ENCODE measurements around the gene TRIP12.
"Not testable (repeated sequence)": the region's sequence is repeated elsewhere in the genome, so short reads cannot be mapped to it uniquely, and the experiment has no call there.

TRIP12 gene

DNA sequence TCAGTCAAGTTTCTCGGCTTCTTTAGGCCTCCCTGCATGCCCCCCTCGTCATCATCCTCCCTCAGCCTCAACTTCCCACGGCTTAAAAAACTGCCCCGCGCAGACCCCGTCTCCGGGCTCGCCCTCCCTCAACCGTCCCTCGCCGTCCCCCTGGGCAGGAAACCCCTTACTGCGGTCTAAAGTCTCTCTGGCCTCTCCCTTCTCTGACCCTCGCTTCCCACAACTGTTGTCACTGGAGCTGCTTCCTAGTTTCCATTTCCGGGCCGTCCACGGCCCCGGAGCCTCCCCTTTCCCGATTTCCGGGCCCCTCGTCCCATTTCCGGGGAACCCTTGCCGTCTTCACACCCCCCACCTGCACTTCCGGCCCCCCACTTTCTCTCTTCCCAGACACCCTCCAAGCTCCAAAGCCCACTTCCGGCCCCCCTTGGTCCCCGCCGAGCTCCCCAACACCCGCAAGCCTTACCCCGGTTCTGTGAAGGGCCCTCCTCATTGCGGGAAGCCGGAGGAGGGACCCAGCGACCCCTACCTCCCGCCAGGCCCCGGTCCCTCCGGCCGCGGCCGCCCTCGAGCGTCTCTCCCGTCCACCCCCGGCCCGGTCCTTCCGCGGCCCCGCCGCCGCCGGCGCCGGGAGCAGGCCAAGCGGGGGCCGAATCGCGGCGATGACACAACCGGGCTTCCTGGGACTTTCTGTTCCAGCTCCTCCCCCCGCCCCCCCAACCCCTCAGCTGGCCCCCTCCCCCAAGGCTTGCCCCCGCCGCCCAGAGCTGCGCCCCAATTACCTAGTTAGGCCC is 513 bp downstream of the TRIP12 start:
- FAIRE-seq (peak; percentile 75), DNase-seq (ENCODE audit: extremely low spot score, insufficient read length, low read depth) (peak; percentile 26)

DNA sequence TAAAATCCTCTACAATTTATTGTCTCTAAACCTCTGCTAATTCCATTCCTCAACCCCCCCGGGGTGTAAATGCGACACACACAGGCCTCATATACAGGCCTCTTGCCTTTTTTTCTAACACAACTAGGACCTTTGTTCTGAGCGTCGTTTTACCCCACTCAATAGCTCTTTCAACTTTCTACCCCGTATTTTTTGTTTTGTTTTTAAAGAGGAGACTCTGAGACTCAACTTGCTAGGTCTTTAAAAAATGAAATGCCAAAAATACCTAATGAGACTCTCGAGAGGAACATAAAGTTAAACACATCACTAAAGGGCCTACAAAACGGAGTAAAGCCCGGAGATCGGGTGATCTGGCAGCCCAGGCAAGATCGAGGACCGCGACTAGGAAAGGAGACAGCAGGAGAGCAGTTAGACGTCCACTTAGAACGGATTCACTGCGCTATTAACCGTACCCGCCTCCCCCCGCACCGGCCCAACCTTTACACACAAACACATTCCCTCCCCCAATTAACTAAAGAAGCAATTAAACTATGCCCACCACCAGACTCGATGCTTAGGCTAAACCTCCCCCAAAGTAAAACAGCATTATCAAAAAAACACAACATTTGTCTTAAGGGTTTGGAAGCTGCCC is 1.7 kb downstream of the TRIP12 start:
- no peak for DNase-seq (ENCODE audit: extremely low spot score, insufficient read length, low read depth)
- peak; percentile 68 for FAIRE-seq

DNA sequence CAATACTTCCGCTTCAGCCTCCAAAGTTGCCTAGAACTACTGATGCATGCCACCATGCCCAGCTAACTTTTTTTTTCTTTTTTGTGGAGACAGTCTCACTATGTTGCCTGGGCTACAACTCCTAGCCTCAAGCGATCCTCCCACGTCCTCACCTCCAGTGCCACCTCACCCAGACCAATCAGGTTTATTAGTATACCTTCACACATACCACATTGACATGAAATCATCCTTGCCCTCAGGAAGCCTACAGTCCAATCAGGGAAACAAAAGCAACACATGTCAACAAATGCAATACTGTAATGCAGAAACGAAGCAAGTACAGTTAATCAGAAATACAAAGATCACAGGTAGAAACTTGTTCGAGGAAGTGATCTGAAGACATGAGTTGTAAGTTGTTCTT is 4.0 kb downstream of the TRIP12 start:
- DNase-seq (ENCODE audit: extremely low spot score, insufficient read length, low read depth) = no peak
- peak; percentile 67 for FAIRE-seq

DNA sequence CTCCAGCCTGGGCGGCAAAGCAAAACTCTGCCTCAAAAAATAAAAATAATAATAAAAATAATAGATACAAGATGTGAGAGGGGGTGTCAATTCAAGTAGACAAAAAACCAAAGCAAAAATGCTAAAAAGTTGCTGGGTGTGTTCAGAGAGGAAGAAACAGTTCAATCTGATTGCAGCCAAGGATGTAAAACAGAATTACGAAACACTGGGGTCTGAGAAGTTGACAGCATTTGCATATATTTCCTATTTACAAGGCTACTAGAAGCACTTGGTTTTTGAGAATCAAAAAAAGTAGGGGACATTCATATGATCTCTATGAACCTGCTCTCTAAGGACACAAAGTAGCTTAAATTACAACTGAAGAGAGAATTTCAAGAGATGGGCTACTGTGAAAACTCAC is 7.6 kb downstream of the TRIP12 start:
- no peak for FAIRE-seq
- no peak for DNase-seq (ENCODE audit: extremely low spot score, insufficient read length, low read depth)

DNA sequence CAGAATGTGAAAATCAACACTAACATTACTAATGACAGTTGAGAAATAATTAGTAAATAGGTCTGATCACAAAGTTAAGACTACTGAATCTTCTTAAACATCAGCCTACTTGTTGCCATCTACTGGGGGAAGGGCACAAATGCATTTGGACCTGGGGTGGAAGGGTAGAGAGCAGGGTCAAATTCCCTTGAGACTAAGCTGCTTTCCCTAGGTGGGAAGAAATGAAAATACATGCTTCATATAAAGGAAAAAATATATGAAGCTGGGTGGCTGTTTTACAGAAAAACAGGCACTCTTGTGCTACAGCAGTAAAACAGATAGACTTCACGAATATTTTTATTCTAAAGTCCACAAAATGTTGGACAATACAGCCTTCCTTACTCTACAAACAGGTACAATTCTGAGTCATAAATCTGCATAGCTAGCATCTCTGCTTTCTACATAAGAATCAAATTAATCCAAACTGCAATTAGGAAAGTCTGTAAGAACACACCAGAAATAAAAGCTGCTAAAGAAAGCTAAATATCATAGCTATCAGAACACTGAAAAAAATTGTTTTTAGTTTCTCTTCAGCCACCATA is 10.9 kb downstream of the TRIP12 start:
- DNase-seq (ENCODE audit: extremely low spot score, insufficient read length, low read depth) = no peak
- peak; percentile 84 for FAIRE-seq

DNA sequence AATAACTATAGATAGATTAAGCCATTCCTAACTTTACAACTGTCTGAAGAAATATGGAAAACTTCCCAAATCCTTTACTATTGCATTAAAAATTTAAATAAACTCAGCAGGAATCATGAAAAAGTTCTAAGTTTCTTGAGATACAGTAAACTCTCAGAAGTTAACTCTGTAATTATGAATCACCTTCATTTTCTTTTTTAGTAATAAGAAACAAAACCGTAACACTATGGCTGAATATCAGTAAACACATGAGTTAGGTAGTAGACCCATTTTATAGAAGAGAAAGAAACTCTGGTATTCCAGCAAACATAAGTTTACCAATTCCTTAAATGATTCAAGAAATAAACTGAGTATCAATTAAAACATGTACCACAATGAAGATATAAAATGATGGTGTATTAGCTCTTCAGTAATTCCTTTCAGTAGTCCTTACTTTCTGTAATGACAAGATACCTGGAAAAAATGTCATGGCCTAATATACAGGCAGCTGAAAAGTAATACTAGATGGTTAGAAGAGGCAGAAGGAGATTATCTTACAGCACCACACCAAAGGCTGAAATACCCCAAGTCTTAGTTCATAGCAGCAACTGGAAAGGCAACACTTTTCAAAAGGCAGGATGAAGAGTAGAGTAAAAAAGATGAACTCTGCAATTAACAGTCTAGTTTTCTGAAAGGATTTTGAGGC is 11.5 kb downstream of the TRIP12 start:
- no peak for FAIRE-seq
- no peak for DNase-seq (ENCODE audit: extremely low spot score, insufficient read length, low read depth)

DNA sequence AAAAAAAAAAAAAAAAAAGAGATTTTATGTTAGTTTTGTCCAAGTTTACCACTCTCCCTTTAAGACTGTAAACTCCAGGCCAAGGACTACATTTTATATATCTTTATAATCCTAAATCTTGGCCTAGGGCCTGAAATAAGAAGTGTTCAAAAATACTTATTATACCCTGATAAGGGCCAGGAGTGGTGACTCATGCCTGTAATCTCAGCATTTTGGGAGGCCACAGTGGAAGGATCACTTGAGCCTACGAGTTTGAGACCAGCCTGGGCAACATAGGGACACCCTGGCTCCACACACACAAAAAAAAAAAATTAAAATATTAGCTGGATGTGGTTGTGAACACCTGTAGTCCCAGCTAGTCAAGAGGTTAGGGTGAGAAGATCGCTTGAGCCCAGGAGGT is 12.7 kb downstream of the TRIP12 start:
- no peak for FAIRE-seq
- no peak for DNase-seq (ENCODE audit: extremely low spot score, insufficient read length, low read depth)

DNA sequence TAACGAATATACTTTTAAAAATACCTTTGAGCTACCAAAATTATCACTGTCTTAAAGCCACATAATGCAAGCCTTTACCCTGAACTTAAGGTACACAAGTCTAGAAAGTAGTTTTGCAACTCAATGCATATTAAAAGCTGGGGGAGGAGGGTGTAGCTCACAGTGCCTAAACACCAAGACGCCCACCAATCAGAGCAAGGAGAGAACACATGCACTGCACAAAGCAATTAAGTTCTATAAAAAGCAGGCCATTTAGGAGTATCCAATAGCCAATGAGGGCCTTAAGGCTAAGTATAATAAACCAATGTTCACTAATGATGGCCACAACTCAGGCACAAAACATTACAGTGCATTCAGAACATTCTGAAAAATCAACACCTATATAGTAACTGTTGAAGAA is 16.2 kb downstream of the TRIP12 start:
- DNase-seq (ENCODE audit: extremely low spot score, insufficient read length, low read depth) (no peak), FAIRE-seq (no peak)

DNA sequence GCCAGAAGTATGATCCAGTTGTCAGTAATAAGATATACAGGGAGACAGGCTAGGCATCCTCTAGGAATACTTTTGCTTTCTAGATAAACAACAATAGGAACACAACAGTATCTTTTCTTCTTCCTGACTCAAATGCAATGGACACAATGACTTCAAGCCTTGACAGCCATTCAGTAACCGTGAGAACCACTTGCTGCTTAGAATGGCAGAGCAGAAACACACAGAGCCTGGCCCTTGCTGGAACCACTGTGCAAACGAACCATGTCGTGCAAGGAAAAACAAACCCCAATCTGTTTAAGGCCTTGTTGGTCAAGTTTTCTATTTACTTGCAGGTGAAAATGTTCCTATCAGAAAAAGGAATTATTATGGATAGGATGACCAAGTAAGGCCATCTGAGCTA is 18.8 kb downstream of the TRIP12 start:
- DNase-seq (ENCODE audit: extremely low spot score, insufficient read length, low read depth) (no peak), FAIRE-seq (no peak)

DNA sequence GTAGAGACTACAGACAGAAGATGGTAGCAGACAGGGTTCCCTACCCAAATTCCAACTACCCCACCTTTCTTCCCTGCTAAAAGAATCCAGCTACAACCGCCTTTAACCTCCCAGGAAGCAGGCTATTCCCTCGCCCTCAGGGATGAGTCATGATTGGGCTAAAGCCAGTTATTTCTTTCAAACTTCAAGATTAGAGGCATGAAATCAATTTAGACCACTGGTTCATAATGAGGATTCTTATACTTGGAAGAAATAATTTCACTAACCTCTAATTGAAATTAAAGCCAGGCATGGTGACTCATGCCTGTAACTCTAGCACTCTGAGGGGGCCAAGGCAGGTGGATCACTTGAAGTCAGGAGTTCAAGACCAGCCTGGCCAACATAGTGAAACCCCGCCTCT is 20.0 kb downstream of the TRIP12 start:
- FAIRE-seq = no peak

DNA sequence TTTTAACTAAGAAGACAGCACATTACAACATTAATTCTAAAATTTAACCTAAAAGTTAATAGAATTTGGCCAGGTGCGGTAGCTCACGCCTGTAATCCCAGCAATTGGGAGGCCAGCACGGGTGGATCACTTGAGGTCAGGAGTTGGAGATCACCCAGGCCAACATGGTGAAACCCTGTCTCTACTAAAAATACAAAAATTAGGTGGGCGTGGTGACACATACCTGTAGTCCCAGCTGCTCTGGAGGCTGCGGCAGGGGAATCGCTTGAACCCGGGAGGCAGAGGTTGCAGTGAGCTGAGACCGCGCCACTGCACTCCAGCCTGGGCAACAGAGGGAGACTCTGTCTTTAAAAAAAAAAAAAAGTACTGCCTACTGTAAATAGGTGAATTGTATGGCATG is 21.3 kb downstream of the TRIP12 start:
- not testable (repeated sequence) for FAIRE-seq

More for the DNA sequence above, 20.0 kb downstream of the TRIP12 start:
- no peak for DNase-seq (ENCODE audit: extremely low spot score, insufficient read length, low read depth)

DNA sequence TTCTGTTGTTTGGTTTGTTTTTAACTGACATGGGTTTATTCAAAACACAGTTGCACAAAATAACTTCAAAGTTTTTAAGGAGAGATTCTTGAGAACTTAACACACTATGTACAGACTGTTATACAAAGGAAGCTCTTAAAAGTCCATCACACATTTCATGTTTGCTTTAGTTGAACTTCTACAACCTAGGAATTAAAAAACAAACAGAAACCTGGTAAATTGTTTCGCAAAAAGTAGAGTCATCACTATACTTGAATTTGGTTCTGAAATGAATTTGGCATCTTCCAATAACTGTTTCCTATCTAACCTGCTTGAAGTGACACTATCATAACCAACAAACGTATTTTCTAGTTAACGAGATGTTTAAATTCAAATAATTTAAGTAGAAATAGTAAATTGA is 21.8 kb downstream of the TRIP12 start:
- FAIRE-seq (no peak), DNase-seq (ENCODE audit: extremely low spot score, insufficient read length, low read depth) (no peak)

More for the DNA sequence above, 21.3 kb downstream of the TRIP12 start:
- DNase-seq (ENCODE audit: extremely low spot score, insufficient read length, low read depth) = not testable (repeated sequence)

DNA sequence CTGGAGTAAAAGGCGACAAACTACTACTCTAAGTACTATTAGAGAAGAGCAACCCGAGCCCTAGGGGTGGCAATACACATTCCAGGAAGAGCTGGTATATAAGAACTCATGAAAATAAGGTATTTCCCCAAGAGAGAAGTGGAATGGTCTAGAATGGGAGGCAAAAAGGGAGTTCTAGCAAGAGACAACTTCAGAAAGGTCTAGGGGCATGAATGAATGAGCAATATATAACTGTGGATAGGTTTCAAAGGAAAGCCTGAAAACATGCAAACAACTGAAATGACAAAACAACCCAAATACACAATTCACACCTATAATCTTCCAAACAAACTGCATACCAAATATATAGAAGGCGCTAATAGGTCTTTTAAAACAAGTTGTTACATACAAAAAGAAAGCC is 22.2 kb downstream of the TRIP12 start:
- DNase-seq (ENCODE audit: extremely low spot score, insufficient read length, low read depth) (no peak), FAIRE-seq (no peak)

DNA sequence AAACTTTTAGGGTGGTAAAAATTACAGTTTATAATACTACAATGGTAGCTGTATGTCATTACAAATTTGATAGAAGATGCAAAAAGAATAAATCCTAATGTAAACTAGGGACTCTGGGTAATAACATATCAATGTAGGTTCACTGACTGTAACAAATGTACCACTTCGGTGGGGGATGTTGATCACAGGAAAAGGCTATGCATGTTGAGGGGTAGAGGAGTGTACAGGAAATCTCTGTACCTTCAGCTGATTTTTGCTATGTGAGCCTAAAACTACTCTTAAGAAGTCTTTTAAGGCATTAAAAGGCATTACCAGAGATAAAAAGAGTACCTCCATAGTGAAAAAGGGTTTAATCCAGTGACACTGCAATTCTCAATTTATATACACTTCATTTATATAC is 25.0 kb downstream of the TRIP12 start:
- no peak for DNase-seq (ENCODE audit: extremely low spot score, insufficient read length, low read depth)
- no peak for FAIRE-seq

DNA sequence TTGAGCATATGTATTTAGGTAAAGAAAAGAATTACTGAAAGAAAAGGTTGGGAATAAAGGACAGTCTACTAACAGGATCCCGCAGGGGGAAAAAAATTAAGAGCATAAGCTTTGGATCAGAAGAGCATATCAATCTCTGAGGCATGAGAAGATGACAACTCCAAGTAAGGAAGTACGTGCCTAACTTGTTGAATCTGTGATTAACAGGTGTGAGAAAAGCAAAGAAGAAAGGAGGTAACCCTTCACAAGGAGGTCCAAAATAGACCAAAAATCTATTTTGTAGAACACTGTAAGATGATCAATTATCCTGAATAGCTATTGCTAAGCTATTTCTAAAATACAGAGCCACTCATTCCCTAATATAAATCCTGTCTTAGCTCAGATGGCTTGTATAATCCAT is 32.8 kb downstream of the TRIP12 start:
- DNase-seq (ENCODE audit: extremely low spot score, insufficient read length, low read depth) (no peak), FAIRE-seq (no peak)

DNA sequence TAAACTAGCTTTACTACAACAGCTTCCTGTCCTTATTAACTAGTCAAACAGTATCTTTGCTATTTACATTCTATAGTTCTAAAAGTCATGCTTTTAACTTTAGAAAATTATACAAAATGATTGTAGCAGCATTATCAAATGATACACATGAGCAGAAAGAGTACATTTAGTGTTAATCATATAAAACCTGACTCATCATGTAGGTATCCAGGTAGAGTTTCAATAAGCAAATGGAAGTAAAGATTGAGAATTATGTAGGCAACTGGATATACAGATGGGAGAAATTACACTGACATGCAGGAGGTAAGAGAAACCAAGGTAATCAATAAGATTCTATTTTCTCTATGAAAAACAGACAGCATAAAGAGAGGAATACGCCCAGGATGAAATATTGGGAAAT is 33.8 kb downstream of the TRIP12 start:
- FAIRE-seq = no peak

DNA sequence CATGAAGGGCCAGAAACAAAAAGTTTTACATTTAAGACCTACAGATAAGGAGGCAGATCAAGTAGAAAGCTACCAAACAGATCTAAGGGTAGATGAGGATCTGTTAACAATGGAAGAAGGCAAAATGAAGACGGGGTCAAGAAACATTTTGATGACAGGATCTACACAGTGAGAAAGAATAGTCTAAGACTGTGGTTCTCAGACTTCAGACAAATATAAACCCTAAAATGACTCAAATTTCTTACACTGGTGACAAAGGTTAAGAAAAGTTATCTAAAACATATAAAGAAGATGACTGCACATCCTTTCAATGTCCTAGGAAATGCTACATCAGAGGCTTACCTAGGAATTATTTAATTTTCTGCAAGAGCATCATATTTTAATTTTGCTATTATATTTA is 34.4 kb downstream of the TRIP12 start:
- no peak for FAIRE-seq
- no peak for DNase-seq (ENCODE audit: extremely low spot score, insufficient read length, low read depth)

More for the DNA sequence above, 33.8 kb downstream of the TRIP12 start:
- no peak for DNase-seq (ENCODE audit: extremely low spot score, insufficient read length, low read depth)

DNA sequence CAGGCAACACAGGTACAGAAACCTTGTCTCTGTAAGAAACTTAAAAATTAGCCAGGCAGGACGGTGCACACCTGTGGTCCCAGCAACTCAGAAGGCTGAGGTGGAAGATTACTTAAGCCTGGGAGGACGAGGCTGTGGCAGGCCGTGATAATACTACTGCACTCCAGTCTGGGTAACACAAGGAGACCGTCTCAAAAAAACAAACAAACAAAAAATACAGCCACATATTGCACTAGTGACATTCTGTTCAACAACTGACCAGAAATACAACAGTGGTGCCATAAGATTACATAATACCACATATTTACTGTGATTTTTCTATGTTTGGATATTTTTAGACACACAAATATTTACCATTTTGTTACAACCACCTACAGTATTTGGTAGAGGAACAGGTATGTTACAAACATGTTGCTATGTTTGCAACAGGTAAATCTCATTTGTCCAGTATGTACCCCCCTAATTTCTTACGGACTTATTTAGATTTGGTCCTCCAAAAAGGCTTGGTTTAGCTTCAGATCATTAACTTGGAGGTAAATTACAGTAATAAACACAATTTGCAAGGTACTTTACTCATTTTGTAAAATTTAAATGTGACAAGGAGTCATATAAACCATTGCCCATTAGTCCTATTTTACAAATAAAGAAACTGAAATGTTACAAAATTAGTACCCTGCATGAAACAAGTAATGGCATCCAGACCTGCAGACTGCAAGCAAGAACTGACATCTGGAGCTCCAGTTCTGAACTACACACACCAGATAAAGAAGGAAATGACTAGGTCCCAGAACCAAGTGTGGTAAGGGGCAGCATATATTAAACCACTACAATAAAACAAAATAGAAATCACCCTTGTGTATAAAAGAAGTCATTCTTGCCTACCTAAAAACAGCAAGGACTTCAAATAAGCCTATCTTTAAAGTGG is 36.8 kb downstream of the TRIP12 start:
- FAIRE-seq (peak; percentile 77), DNase-seq (ENCODE audit: extremely low spot score, insufficient read length, low read depth) (no peak)

DNA sequence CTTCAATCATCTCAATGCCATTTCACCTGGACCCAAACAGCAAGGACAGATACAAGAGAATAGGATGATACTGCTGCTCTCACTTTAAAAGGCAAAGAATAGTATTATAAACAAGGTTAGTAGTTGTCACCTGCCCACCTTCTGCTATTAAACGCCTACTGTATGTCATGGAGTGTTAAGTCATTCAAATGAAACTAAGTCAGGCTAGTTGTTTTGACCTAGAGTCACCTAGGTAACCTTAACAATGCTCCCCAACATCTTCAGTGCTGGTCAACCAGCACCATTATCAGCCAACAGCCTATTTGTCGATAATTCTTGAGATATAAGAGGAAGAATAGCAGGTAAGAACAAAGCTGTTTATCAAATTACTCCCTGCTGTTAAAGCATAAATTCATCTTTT is 39.2 kb downstream of the TRIP12 start:
- FAIRE-seq = peak; percentile 42

More for the DNA sequence above, 39.2 kb downstream of the TRIP12 start:
- DNase-seq (ENCODE audit: extremely low spot score, insufficient read length, low read depth) = no peak
